ENCODE results near the gene MT1B. TPM values are rescaled to one million over a fixed set of nuclear protein-coding genes. Genes with fewer than 3 reads are reported as not detected.

MT1B gene
- total RNA-seq (2014; rRNA removed; shearing (Covaris generic)) (not detected in 2 replicates), total RNA-seq (2022) (not detected in 2 replicates), Bru-seq, nascent RNA (not detected), BruChase-seq, experiment 1, labeled RNA remaining after a 6-hour chase (not detected), BruChase-seq, experiment 2, labeled RNA remaining after a 2-hour chase (not detected)
- long read RNA-seq: 0 reads

GRCh38 chr16:56651586-56651985 is at the start of gene MT1B:
Gene MT1B, plus strand, starts transcription at chr16:56651886. Its CDS starts 68 bp downstream, at chr16:56651954.
- Histone ChIP-seq H3K36me3 (ENCODE audit: insufficient read depth, low read length) (no peaks in the 10 kb centered on the region), H3K79me2 (ENCODE audit: insufficient read depth, low read depth, low read length) (no peaks in the 10 kb centered on the region), H3K4me1 (ENCODE audit: insufficient read depth, low read length, poor library complexity, severe bottlenecking) (peaks cover 6% of the 10 kb centered on the region), H3K4me3 (ENCODE audit: low read depth, low read length, poor library complexity, severe bottlenecking) (no peak within 1 kb of the TSS), H2AFZ (ENCODE audit: low read length) (no peak within 1 kb of the TSS), H4K20me1 (ENCODE audit: insufficient read depth, low read length) (no peaks in the 10 kb centered on the region), H3K9me3 (ENCODE audit: low read length) (no peaks in the 10 kb centered on the region), H3K4me2 (ENCODE audit: low read length) (no peak within 1 kb of the TSS), H3K9me2 (ENCODE audit: insufficient read depth, low read length) (no peaks in the 10 kb centered on the region), H3K27ac (ENCODE audit: low read depth, low read length, poor library complexity, severe bottlenecking) (no peak within 1 kb of the TSS)
- no TSS peak for BruUV-seq (replicated peaks)
- intact Hi-C loops (cut with micrococcal nuclease; ENCODE audit: unreplicated experiment): no loop called here
- ChIA-PET POLR2A (no interaction called here), CTCF (ENCODE audit: unreplicated experiment) (no interaction called here)
- no peak for DNase-seq (ENCODE audit: low spot score)
- TF ChIP-seq EZH2phosphoT487 (IDR thresholded peaks at IDR 0.05; ENCODE audit: borderline replicate concordance, low read depth, low read length) (no peak), CTCF (conservative IDR thresholded peaks at IDR 0.05; ENCODE audit: low read length) (no peak)

- intact Hi-C loops (cut with micrococcal nuclease; ENCODE audit: unreplicated experiment): no loop called here
- CTCF ChIA-PET (ENCODE audit: unreplicated experiment): no interaction called here
- DNase-seq (ENCODE audit: low spot score): peak; percentile 32
These were observed 48.1 kb upstream of the MT1B start for GRCh38 chr16:56603589-56603988.

More at GRCh38 chr16:56603589-56603988, 48.1 kb upstream of the MT1B start:
- Histone ChIP-seq H3K9me3 (ENCODE audit: low read length) (no peaks in the 10 kb centered on the region), H3K79me2 (ENCODE audit: insufficient read depth, low read depth, low read length) (no peaks in the 10 kb centered on the region), H3K27ac (ENCODE audit: low read depth, low read length, poor library complexity, severe bottlenecking) (no peak overlapping the region), H3K4me3 (ENCODE audit: low read depth, low read length, poor library complexity, severe bottlenecking) (no peak overlapping the region), H3K36me3 (ENCODE audit: insufficient read depth, low read length) (no peaks in the 10 kb centered on the region), H4K20me1 (ENCODE audit: insufficient read depth, low read length) (no peaks in the 10 kb centered on the region), H3K9me2 (ENCODE audit: insufficient read depth, low read length) (no peaks in the 10 kb centered on the region), H2AFZ (ENCODE audit: low read length) (no peak overlapping the region), H3K4me1 (ENCODE audit: insufficient read depth, low read length, poor library complexity, severe bottlenecking) (peaks cover 22% of the 10 kb centered on the region), H3K4me2 (ENCODE audit: low read length) (no peak overlapping the region)
- POLR2A ChIA-PET: interaction anchor here (0.8 kb wide), 1 partner anchor 80 kb away, joined by 3 read pairs; no protein-coding TSS in a partner anchor
- TF ChIP-seq CTCF (conservative IDR thresholded peaks at IDR 0.05; ENCODE audit: low read length) (0 out of 2 replicates have a peak, but pooled peaks have one; percentile 34), EZH2phosphoT487 (IDR thresholded peaks at IDR 0.05; ENCODE audit: borderline replicate concordance, low read depth, low read length) (no peak)
- BruUV-seq (replicated peaks): no TSS peak

Data from OCI-LY7 (cell line).